ENCODE results near the gene PRKCH.

DNA sequence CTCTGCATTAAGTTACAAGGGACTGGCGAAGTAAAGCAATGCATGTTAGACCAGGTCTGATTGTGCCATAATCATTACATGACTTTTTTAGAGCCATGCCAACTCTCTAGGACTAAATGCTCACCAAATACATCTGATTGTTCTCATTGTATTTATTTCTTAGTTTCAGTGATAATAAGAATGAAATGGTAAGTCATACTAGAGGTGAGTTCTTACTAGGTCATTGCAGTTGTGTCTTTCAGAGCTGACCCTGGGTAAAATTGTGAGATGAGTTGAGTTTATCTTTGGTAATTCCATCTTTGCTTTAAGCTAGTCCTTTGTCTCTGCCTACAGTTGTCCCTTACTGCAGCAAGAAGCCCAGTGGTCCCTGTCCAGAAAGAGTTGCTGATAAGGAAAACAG is 73.2 kb downstream of the PRKCH start:
- no peak for TF ChIP-seq KLF1 (tag; IDR thresholded peaks at IDR 0.05)
- no peak for TF ChIP-seq STAG1 (CRISPR knock-in tag; IDR thresholded peaks at IDR 0.05; ENCODE audit: borderline replicate concordance)
- TF ChIP-seq SRF (CRISPR knock-in tag; IDR thresholded peaks at IDR 0.05), result no peak
